ENCODE results near the gene IL1RN.
A peak's percentile ranks its signal among the peaks of the same experiment; 100 is the strongest.
"Not testable (repeated sequence)": the region's sequence is repeated elsewhere in the genome, so short reads cannot be mapped to it uniquely, and the experiment has no call there.

Gene IL1RN

DNA sequence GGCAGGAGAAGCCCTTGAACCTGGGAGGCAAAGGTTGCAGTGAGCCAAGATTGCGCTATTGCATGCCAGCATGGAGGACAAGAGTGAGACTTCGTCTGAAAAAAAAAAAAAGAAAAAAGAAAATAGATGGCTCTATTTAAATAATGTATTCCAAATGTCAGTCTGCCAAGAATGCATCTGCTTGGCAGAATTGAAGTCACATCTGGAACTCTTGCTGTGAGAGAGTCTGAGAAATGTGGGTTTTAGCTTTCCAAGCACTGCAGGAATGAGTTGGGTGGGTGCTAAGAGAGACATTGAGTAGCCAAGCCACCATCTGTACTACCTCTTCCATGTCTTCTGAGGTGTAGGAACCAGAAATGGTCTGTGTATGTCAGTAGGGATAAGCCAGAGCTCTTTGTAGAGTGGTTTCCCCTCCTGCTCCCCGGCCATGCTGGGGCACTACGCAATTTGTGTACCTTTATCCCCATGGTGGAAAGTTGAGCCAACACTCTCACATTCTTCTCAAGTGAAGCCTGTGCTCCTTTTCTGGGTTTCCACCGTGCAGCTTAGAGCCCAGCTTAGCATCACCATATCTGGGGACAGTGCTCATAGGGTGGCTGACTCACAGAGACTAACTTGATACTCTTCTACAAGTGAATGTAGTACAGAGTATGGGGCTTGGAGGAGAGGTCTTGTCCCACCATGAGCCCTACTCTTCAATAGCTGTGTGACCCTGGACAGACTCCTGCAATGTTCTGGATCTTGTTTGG, 34.4 kb upstream of the IL1RN start:
- ChIA-PET POLR2A (no interaction called here), CTCF (interaction anchor here (1.0 to 1.9 kb wide), 4 partner anchors 8 to 45 kb away, joined by 3 to 7 read pairs (median 4); no protein-coding TSS in a partner anchor)
- DNase-seq (ENCODE audit: extremely low spot score): no peak
- TF ChIP-seq CTCF (IDR thresholded peaks at IDR 0.05; ENCODE audit: control extremely low read depth, extremely low read depth, low read depth, missing control alignments): no peak

DNA sequence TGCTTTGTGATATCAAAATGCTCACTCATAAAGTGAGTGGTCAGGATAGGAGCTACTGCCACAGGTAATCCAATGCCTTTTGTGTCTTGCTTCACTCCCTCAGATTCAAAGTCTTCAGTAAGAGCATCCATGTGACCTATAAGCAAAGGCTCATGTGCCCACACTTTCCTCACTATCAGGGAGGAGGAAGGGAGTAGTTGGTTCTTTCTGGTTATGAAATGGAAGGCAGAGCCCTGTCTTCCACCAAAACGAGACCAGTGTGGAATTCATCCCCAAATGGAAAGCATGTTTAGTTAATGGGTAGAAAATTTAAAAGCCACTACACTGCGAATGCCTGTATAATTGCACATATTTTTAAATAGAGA, 33.8 kb upstream of the IL1RN start:
- no peak for DNase-seq (ENCODE audit: extremely low spot score)
- no peak for TF ChIP-seq CTCF (IDR thresholded peaks at IDR 0.05; ENCODE audit: control extremely low read depth, extremely low read depth, low read depth, missing control alignments)
- ChIA-PET CTCF (interaction anchor here (1.0 to 1.9 kb wide), 5 partner anchors 9 to 44 kb away, joined by 3 to 7 read pairs (median 4); no protein-coding TSS in a partner anchor), POLR2A (no interaction called here)

DNA sequence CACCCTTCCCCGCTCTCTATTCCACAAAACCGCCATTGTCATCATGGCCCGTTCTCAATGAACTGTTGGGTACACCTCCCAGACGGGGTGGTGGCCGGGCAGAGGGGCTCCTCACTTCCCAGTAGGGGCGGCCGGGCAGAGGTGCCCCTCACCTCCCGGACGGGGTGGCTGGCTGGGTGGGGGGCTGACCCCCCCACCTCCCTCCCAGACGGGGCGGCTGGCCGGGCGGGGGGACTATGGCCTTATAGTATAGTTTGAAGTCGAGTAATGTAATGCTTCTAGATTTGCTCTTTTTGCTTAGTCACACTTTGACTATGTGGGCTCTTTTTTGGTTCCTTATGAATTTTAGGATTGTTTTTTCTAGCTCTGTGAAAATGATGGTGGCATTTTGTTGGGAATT, 31.1 kb upstream of the IL1RN start:
- POLR2A ChIA-PET; DNase-seq (ENCODE audit: extremely low spot score); CTCF ChIA-PET: not testable (repeated sequence)

GRCh38 chr2:113096842-113097618, 30.4 kb upstream of the IL1RN start:
- DNase-seq (ENCODE audit: extremely low spot score); POLR2A ChIA-PET: not testable (repeated sequence)
- CTCF ChIA-PET: interaction anchor here (0.7 to 1.6 kb wide), 4 partner anchors 8 to 41 kb away, joined by 3 to 6 read pairs (median 3); partner anchors contain the start of gene IL36RN

GRCh38 chr2:113098041-113098440, 29.4 kb upstream of the IL1RN start:
- CTCF ChIA-PET: interaction anchor here (0.7 to 1.6 kb wide), 10 partner anchors 9 to 293 kb away, joined by 3 to 6 read pairs (median 3); partner anchors contain the start of gene IL36RN
- DNase-seq (ENCODE audit: extremely low spot score): peak; percentile 39
- no peak for TF ChIP-seq CTCF (IDR thresholded peaks at IDR 0.05; ENCODE audit: control extremely low read depth, extremely low read depth, low read depth, missing control alignments)
- POLR2A ChIA-PET: no interaction called here

DNA sequence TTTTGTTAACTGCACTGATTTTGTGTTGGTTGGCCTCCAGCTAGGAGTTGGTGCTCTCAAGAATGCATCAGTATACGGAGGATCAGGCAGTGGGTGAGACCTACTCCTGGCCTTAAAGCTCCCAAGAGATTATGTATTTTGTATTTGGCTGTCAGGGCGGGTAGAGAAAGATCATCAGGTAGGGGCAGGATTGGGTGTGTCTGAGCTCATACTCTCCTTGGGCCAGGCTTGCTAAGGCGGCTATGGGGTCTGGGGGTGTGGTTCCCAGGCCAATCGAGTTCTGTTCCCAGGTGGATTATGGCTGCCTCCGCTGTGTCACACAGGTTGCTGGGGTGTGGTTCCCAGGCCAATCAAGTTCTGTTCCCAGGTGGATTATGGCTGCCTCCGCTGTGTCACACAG, 28.9 kb upstream of the IL1RN start:
- ChIA-PET POLR2A (no interaction called here), CTCF (interaction anchor here (0.9 to 1.6 kb wide), 9 partner anchors 10 to 292 kb away, joined by 3 to 6 read pairs (median 3); partner anchors contain the start of gene IL36RN)
- no peak for DNase-seq (ENCODE audit: extremely low spot score)
- TF ChIP-seq CTCF (IDR thresholded peaks at IDR 0.05; ENCODE audit: control extremely low read depth, extremely low read depth, low read depth, missing control alignments): no peak

DNA sequence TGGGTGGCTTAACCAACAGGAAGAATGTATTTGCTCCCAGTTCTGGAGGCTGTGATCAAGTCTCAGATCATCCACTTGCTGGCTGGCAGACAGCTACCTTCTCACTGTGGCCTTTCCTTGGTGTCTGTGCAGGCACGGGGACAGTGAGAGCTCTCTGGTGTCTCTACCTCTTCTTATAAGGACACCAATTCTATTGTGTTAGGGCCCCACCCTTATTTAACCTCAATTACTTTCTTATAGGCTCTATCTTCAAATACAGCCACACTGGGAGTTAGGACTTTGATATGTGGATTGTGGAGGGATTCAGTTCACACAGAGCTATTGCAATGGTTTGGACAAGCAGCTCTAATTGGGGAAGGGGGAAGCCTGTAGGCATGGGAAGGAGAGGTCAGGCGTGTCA, 25.3 kb upstream of the IL1RN start:
- ChIA-PET CTCF (interaction anchor here (0.8 to 2.4 kb wide), 5 partner anchors 14 to 288 kb away, joined by 3 to 9 read pairs (median 5); no protein-coding TSS in a partner anchor), POLR2A (no interaction called here)
- DNase-seq (ENCODE audit: extremely low spot score): no peak
- no peak for TF ChIP-seq CTCF (IDR thresholded peaks at IDR 0.05; ENCODE audit: control extremely low read depth, extremely low read depth, low read depth, missing control alignments)
